ENCODE data around the gene COA3. TPM values are rescaled to one million over a fixed set of nuclear protein-coding genes. Genes with fewer than 3 reads are reported as not detected.

Gene COA3
- total RNA-seq, 1 donor from 2014 or later = 89.4 TPM

GRCh38 chr17:42782166-42783061, 16.1 kb downstream of the COA3 start:
- peak overlapping the region in 1 of 2 donors; percentile 45 for H3K4me3 ChIP-seq
- H3K36me3 ChIP-seq = peaks cover 0 to 15% of the 10 kb centered on the region in 2 donors
- no peak for TF ChIP-seq POLR2A (IDR thresholded peaks at IDR 0.05)
- TF ChIP-seq, protein P1, sequence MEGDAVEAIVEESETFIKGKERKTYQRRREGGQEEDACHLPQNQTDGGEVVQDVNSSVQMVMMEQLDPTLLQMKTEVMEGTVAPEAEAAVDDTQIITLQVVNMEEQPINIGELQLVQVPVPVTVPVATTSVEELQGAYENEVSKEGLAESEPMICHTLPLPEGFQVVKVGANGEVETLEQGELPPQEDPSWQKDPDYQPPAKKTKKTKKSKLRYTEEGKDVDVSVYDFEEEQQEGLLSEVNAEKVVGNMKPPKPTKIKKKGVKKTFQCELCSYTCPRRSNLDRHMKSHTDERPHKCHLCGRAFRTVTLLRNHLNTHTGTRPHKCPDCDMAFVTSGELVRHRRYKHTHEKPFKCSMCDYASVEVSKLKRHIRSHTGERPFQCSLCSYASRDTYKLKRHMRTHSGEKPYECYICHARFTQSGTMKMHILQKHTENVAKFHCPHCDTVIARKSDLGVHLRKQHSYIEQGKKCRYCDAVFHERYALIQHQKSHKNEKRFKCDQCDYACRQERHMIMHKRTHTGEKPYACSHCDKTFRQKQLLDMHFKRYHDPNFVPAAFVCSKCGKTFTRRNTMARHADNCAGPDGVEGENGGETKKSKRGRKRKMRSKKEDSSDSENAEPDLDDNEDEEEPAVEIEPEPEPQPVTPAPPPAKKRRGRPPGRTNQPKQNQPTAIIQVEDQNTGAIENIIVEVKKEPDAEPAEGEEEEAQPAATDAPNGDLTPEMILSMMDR (IDR thresholded peaks at IDR 0.05) = no peak
- TF ChIP-seq POLR2AphosphoS5 (IDR thresholded peaks at IDR 0.05; ENCODE audit: insufficient read depth in 1 of 2, low read depth in 1 of 2) = no peak
- DNase-seq (ENCODE audit: extremely low spot score in 2 of 2) = peak in 1 of 2 donors; percentile 79
- intact Hi-C loops (cut with DNase I) = no loop called here
- peaks cover 19% of the 10 kb centered on the region for H3K4me1 ChIP-seq
- no peaks in the 10 kb centered on the region for H3K9me3 ChIP-seq
- peaks cover 4% of the 10 kb centered on the region for H3K27me3 ChIP-seq
- H3K27ac ChIP-seq = no peak overlapping the region

GRCh38 chr17:42781639-42782165, 16.8 kb downstream of the COA3 start:
- peak overlapping the region in 1 of 2 donors; percentile 45 for H3K4me3 ChIP-seq
- peaks cover 4% of the 10 kb centered on the region for H3K27me3 ChIP-seq
- H3K27ac ChIP-seq = no peak overlapping the region
- peaks cover 19% of the 10 kb centered on the region for H3K4me1 ChIP-seq
- intact Hi-C loops (cut with DNase I) = no loop called here
- TF ChIP-seq POLR2AphosphoS5 (IDR thresholded peaks at IDR 0.05; ENCODE audit: insufficient read depth in 1 of 2, low read depth in 1 of 2) (no peak), POLR2A (IDR thresholded peaks at IDR 0.05) (no peak)
- TF ChIP-seq, protein P1 (IDR thresholded peaks at IDR 0.05) = no peak
- peaks cover 0 to 15% of the 10 kb centered on the region in 2 donors for H3K36me3 ChIP-seq
- H3K9me3 ChIP-seq = no peaks in the 10 kb centered on the region
- peak in 1 of 2 donors; percentile 82 for DNase-seq (ENCODE audit: extremely low spot score in 2 of 2)

DNA sequence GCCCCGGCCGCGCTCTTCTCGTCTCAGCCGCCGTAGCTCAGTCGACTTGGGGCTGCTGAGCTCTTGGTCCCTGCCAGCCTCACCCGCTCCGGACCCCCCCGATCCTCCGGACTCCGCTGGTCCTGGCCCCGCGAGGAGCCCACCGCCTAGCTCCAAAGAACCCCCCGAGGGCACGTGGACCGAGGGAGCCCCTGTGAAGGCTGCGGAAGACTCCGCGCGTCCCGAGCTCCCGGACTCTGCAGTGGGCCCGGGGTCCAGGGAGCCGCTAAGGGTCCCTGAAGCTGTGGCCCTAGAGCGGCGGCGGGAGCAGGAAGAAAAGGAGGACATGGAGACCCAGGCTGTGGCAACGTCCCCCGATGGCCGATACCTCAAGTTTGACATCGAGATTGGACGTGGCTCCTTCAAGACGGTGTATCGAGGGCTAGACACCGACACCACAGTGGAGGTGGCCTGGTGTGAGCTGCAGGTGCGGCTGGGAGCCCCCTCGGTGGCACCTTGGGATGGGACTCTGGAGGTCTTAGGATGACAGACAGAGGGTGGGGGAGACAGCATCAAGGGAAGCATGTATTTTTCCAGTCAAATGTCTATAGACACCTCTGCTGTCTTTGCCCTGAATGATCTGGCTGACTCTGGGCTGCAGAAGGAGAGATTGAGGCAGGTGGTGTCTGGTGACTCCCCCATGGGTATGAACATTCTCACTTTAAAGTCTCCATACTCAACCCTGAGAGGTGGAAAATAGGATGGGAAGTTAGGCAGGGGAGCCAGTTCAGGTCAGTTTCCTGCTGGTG, 17.5 kb downstream of the COA3 start:
- Histone ChIP-seq H3K27ac (no peak overlapping the region), H3K4me1 (peaks cover 19% of the 10 kb centered on the region)
- TF ChIP-seq POLR2A (IDR thresholded peaks at IDR 0.05) = no peak
- TF ChIP-seq, protein P1 (IDR thresholded peaks at IDR 0.05) = no peak
- peak in 1 of 2 donors; percentile 6 for TF ChIP-seq POLR2AphosphoS5 (IDR thresholded peaks at IDR 0.05; ENCODE audit: insufficient read depth in 1 of 2, low read depth in 1 of 2)

GRCh38 chr17:42779936-42780850, 18.3 kb downstream of the COA3 start, which contains the start of gene WNK4:
Gene WNK4, plus strand, starts transcription at chr17:42780610. Its CDS starts 89 bp downstream, at chr17:42780699.
- TF ChIP-seq, protein P1 (IDR thresholded peaks at IDR 0.05) = no peak
- peak in 1 of 2 donors; percentile 25 for TF ChIP-seq POLR2AphosphoS5 (IDR thresholded peaks at IDR 0.05; ENCODE audit: insufficient read depth in 1 of 2, low read depth in 1 of 2)
- no peak for TF ChIP-seq POLR2A (IDR thresholded peaks at IDR 0.05)
- H3K36me3 ChIP-seq = peaks cover 0 to 31% of the 10 kb centered on the region in 2 donors
- H3K4me3 ChIP-seq = peak within 1 kb of the TSS; percentile 37 to 45
- intact Hi-C loops (cut with DNase I) = no loop called here
- no peaks in the 10 kb centered on the region for H3K9me3 ChIP-seq
- H3K27me3 ChIP-seq = peaks cover 3% of the 10 kb centered on the region
- H3K27ac ChIP-seq = peak within 1 kb of the TSS; percentile 57
- DNase-seq (ENCODE audit: extremely low spot score in 2 of 2) = no peak
- peaks cover 19% of the 10 kb centered on the region for H3K4me1 ChIP-seq

More for the DNA sequence above, 17.5 kb downstream of the COA3 start:
- no peaks in the 10 kb centered on the region for H3K9me3 ChIP-seq
- peaks cover 0 to 22% of the 10 kb centered on the region in 2 donors for H3K36me3 ChIP-seq
- H3K4me3 ChIP-seq = peak overlapping the region; percentile 37 to 45
- DNase-seq (ENCODE audit: extremely low spot score in 2 of 2) = no peak
- intact Hi-C loops (cut with DNase I) = no loop called here
- peaks cover 4% of the 10 kb centered on the region for H3K27me3 ChIP-seq

All from vagina (tissue), 2 donors.